Lower leg skin (tissue), 4 donors: ENCODE measurements around the gene ARRDC1. TPM values are rescaled to one million over a fixed set of nuclear protein-coding genes. Genes with fewer than 3 reads are reported as not detected.
A peak's percentile ranks its signal among the peaks of the same experiment; 100 is the strongest.

Experiments used
- DNase-seq, 2 donors: peaks; one replicate each; pipeline ENCODE4 v3.0.0-alpha.2; 2019; ENCODE audit warnings: low spot score in 2 of 2
- H3K4me3 ChIP-seq: fragments of 200-600 bp; sonication (generic); 2 replicates; pipeline ENCODE4 v1.5.1; 2017; ENCODE audit warnings: mild to moderate bottlenecking, low read depth; ENCODE audit not compliant: poor library complexity, severe bottlenecking
- POLR2A ChIP-seq, 2 donors: fragments of 450-650 bp; IDR thresholded peaks; one replicate each; pipeline ENCODE4 v1.6.1; 2016 to 2017; ENCODE audit warnings: antibody characterized with exemption in 2 of 2, mild to moderate bottlenecking in 1 of 2, moderate library complexity in 1 of 2
- WGBS, 2 donors: methylation state at CpG; one replicate each; pipeline ENCODE4 v1.1.5; 2018; 5-methylcytosine and 5-hydroxymethylcytosine counted together
- intact Hi-C: fragments of 100-400 bp; cut with DNase I; formaldehyde crosslinking; loops from one replicate; pipeline ENCODE4 v1.15.0; 2023; ENCODE audit warnings: low total_unique reads
- total RNA-seq, 4 donors: library from RNA; depleted of rRNA; stranded (reverse); fragments of >200 nt; gene quantifications; one replicate each; pipeline ENCODE4 v1.1.0, GENCODE V29; 2016
- TF ChIP-seq, protein P1 (sequence below), 3 donors: fragments of 450-650 bp; IDR thresholded peaks; one replicate each; pipeline ENCODE4 v1.5.1; 2016; ENCODE audit warnings: antibody characterized with exemption in 3 of 3, mild to moderate bottlenecking in 3 of 3, moderate library complexity in 2 of 3

The ARRDC1 gene
- total RNA-seq, 4 donors from 2014 or later: 69.4 to 161 (median 91.9) TPM

DNA sequence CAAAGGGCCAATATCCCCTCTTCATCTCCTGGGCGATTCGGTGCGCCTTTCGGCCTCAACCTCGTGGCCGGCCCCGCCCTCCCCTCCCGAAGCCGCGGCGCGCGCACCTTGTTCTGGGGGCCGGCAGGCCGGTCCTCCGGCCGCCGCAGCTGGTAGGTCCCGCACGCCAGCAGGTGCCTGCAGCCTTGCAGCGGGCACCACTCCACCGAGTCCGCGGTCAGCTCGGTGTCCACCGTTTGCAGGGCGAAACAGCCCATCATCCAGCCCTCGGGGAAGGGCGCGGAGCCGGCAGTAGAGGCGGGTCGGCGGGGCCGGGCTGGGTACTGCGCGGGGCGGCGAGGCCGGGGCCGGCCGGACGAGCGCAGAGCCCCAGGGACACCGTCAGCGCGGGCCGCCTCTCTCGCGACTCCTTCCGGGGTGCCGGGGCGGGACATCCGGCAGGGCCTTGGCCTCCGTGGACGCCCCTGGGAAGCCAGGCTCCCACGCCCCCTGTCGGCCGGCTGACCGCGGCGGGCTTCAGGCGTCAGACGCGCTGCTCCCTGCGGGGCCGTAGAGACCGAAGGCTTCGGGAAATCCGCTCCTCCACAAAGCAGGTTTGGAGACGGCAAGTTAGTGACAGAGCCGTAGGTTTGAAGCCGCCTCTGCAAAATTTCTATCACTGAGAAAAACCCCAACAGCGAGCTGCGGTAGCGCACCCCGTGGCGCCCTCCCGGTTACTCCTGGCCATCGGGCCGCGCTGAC lies 26.8 kb upstream of the ARRDC1 start, which contains the start of gene DPH7:
TSS of gene DPH7 (minus strand) at position 408 of the 741 bp plus-strand sequence. CDS start at position 260, 148 bp downstream.
- peak within 1 kb of the TSS; percentile 83 for H3K4me3 ChIP-seq
- intact Hi-C loops: no loop called here
- DNase-seq: peak; percentile 87 to 98
- TF ChIP-seq, protein P1, sequence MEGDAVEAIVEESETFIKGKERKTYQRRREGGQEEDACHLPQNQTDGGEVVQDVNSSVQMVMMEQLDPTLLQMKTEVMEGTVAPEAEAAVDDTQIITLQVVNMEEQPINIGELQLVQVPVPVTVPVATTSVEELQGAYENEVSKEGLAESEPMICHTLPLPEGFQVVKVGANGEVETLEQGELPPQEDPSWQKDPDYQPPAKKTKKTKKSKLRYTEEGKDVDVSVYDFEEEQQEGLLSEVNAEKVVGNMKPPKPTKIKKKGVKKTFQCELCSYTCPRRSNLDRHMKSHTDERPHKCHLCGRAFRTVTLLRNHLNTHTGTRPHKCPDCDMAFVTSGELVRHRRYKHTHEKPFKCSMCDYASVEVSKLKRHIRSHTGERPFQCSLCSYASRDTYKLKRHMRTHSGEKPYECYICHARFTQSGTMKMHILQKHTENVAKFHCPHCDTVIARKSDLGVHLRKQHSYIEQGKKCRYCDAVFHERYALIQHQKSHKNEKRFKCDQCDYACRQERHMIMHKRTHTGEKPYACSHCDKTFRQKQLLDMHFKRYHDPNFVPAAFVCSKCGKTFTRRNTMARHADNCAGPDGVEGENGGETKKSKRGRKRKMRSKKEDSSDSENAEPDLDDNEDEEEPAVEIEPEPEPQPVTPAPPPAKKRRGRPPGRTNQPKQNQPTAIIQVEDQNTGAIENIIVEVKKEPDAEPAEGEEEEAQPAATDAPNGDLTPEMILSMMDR (IDR thresholded peaks at IDR 0.05): peak in 1 of 3 donors; percentile 73
- no peak for TF ChIP-seq POLR2A (IDR thresholded peaks at IDR 0.05)
- WGBS, 2 donors: 3 to 4% methylated on average over 27 to 45 of the region's 82 CpGs

DNA sequence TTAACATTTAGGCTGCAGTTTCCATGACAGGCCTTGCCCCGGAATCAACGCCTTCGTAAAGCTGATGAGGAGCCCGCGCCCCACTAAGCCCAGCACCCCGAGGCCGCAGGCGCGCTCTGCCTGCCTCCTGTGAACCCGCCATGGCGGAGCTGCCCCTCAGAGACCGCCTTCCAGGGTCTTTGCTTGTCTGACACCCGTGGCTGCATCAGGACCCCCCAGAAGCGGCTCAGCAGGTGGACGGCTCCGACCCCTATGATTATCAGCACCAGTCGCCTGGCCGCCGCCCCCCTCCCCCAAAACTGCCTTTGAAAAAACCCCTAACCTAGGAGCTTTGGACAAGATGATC lies 26.3 kb upstream of the ARRDC1 start:
- TF ChIP-seq POLR2A (IDR thresholded peaks at IDR 0.05): no peak
- TF ChIP-seq, protein P1 (IDR thresholded peaks at IDR 0.05): no peak
- no peak for DNase-seq
- intact Hi-C loops: no loop called here
- no peak overlapping the region for H3K4me3 ChIP-seq
- 26 to 36% methylated on average over 7 to 10 of the region's 19 CpGs for WGBS, 2 donors

DNA sequence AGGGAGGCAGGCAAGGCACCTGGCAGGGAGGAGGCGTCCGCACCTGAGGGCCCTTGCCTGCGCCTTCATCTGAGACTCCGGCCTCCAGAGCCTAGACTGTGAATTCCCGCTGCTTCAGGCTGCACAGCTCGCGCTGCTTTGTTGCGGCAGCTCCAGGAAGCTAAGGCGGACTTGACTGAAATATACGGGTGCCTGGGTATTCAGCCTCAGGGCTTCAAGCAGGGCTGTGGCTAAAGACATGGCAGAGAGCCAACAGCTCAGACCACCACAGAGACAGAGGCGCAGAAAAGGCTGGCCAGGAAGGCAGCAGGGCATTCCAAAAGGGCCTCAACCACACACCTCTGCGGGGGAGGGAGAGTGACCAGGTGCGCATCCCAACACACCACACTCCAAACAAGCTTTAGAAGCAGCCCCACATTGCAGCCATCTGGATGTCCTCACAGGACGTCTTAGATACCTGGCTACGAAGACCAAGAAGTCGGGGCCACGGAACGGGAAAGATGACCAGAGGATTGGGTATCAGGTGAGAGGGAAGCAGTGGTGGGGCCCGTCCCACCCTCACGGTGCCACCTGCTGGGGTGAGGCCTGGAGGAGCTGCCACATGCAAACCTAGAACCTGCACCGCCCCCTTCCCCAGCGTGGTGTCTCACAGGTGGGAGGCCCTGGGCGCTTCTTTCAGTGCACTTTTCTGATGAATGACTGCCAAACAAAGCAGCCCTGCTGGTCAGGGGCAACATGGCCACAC lies 25.1 kb upstream of the ARRDC1 start:
- intact Hi-C loops: no loop called here
- no peak for TF ChIP-seq POLR2A (IDR thresholded peaks at IDR 0.05)
- TF ChIP-seq, protein P1 (IDR thresholded peaks at IDR 0.05): no peak
- WGBS, 2 donors: 87% methylated on average over 21 to 23 of the region's 23 CpGs
- no peak for DNase-seq
- H3K4me3 ChIP-seq: no peak overlapping the region

DNA sequence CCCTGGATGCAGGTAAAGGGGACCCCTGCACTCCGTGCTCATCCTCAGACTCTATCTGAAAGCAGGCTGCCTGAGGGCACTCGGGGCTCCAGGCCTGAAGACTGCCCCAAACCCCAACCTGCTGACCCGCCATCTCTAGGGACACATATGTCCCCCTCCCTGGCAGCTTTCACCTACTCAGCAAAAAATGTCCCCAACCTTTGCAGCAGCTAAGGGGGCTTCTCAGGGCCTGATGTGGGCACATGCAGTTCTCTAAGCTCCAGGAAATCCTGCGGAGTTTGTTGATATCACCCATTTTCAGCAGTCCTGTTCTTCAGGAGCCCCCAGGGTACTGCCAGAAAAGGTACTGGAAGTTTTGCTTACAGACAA lies 24.5 kb upstream of the ARRDC1 start:
- intact Hi-C loops: no loop called here
- TF ChIP-seq, protein P1 (IDR thresholded peaks at IDR 0.05): no peak
- TF ChIP-seq POLR2A (IDR thresholded peaks at IDR 0.05): no peak
- no peak overlapping the region for H3K4me3 ChIP-seq
- 93 to 95% methylated on average over 4 of the region's 4 CpGs for WGBS, 2 donors
- no peak for DNase-seq

DNA sequence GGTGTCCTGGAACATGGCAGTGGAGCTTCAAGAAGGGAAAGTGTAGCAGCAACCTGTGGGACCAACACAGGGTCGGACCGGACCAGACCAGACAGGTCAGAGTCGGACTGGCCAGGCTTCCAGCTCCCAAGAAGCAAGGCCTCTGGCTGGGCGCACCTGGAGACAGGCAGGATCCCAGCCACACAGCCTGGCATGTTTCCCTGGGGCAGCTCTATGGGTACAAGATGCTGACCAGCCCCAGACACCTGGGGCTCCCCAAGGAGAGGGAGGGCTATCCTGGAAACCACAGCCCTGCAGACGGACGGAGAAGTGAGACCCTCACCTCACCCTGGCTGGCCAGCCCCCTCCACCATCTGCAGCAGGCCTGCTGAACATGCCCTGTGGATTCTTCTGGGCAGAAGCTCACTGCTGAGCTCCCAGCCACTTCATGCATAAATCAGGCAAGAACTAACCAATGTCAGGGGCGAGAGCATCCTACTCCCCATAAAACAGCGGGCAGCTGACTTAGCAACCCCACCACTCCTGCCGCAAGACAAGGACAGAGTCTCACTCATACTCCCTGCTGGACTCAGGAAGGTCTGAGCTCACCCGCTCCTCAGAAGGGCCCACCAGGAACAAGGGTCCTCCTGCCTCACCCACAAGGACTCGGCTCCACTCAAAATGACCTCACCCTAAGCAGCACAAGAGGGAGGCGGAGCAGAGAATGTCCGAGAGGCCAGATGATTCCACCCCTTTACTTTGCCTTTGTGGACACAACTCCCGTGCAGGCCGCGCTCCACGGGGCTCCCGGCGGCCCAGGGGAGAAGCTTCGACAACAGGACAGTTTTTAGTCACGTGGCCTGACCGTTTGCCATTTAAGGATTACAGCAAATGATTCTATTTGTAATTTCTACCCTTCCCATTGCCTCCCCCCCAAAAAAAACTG lies 23.9 kb upstream of the ARRDC1 start:
- DNase-seq: no peak
- no peak overlapping the region for H3K4me3 ChIP-seq
- TF ChIP-seq, protein P1 (IDR thresholded peaks at IDR 0.05): no peak
- TF ChIP-seq POLR2A (IDR thresholded peaks at IDR 0.05): no peak
- WGBS, 2 donors: 88 to 90% methylated on average over 20 to 21 of the region's 22 CpGs
- intact Hi-C loops: no loop called here
